Measurements from ENCODE around the gene PLCB3. TPM values are rescaled to one million over a fixed set of nuclear protein-coding genes. Genes with fewer than 3 reads are reported as not detected.

The PLCB3 gene
- total RNA-seq, 6 donors from 2014 or later = 19.5 to 55.5 (median 30.3) TPM

- H3K27ac ChIP-seq = peak overlapping the region in 2 of 4 donors; percentile 96 to 98
- peaks cover 18 to 26% (median 22%) of the 10 kb centered on the region in 4 donors for H3K4me1 ChIP-seq
- no peaks in the 10 kb centered on the region for H3K27me3 ChIP-seq
- TF ChIP-seq POLR2A (IDR thresholded peaks at IDR 0.05) (no peak), POLR2AphosphoS5 (IDR thresholded peaks at IDR 0.05) (no peak), EP300 (IDR thresholded peaks at IDR 0.05) (no peak), CTCF (IDR thresholded peaks at IDR 0.05) (no peak)
- WGBS, 2 donors = 93% methylated on average over 10 to 15 of the region's 15 CpGs
- H3K36me3 ChIP-seq = peaks cover 4 to 58% (median 52%) of the 10 kb centered on the region in 4 donors
- no peaks in the 10 kb centered on the region for H3K9me3 ChIP-seq
- DNase-seq (peak in 1 of 2 donors; percentile 52), ATAC-seq (ENCODE audit: low FRiP score in 2 of 2) (no peak)
- H3K4me3 ChIP-seq = no peak overlapping the region
Observed at GRCh38 chr11:64266339-64266738, 15.0 kb downstream of the PLCB3 start.

DNA sequence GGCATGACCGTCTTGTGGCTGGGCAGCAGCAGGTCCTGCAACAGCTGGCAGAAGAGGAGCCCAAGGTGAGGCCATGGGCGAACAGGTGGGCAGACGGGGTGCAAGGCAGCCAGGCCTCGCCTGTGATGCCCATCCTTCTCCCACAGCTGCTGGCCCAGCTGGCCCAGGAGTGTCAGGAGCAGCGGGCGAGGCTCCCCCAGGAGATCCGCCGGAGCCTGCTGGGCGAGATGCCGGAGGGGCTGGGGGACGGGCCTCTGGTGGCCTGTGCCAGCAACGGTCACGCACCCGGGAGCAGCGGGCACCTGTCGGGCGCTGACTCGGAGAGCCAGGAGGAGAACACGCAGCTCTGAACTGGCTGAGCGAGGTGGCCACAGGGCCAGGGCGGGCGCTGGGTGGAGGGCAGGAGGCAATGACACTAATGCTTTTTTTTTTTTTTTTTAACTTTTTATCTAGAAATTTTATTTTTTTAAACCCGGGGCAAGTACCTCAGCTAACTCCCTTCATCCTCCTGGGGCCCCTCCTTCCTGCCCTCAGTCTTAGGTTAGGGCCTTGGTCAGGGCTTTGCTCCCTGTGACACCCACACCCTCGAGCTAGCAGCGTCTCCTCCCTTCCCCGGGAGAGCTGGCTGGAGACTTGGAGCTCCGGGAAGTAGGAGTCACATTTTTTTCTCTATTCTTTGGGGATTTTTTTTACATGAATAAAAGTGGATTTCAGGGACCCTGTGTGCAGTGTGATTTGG lies 16.0 kb downstream of the PLCB3 start:
- Histone ChIP-seq H3K9me3 (no peaks in the 10 kb centered on the region), H3K36me3 (peaks cover 4 to 48% (median 42%) of the 10 kb centered on the region in 4 donors), H3K4me1 (peaks cover 26 to 35% (median 29%) of the 10 kb centered on the region in 4 donors), H3K27ac (peak overlapping the region; percentile 96 to 98 (median 96)), H3K4me3 (no peak overlapping the region), H3K27me3 (no peaks in the 10 kb centered on the region)
- no peak for TF ChIP-seq EP300 (IDR thresholded peaks at IDR 0.05)
- TF ChIP-seq POLR2A (IDR thresholded peaks at IDR 0.05) = no peak
- TF ChIP-seq POLR2AphosphoS5 (IDR thresholded peaks at IDR 0.05) = no peak
- TF ChIP-seq CTCF (IDR thresholded peaks at IDR 0.05) = no peak
- 65 to 77% methylated on average over 17 to 24 of the region's 27 CpGs for WGBS, 2 donors
- peak in 1 of 2 donors; percentile 85 for DNase-seq
- ATAC-seq (ENCODE audit: low FRiP score in 2 of 2) = no peak

DNA sequence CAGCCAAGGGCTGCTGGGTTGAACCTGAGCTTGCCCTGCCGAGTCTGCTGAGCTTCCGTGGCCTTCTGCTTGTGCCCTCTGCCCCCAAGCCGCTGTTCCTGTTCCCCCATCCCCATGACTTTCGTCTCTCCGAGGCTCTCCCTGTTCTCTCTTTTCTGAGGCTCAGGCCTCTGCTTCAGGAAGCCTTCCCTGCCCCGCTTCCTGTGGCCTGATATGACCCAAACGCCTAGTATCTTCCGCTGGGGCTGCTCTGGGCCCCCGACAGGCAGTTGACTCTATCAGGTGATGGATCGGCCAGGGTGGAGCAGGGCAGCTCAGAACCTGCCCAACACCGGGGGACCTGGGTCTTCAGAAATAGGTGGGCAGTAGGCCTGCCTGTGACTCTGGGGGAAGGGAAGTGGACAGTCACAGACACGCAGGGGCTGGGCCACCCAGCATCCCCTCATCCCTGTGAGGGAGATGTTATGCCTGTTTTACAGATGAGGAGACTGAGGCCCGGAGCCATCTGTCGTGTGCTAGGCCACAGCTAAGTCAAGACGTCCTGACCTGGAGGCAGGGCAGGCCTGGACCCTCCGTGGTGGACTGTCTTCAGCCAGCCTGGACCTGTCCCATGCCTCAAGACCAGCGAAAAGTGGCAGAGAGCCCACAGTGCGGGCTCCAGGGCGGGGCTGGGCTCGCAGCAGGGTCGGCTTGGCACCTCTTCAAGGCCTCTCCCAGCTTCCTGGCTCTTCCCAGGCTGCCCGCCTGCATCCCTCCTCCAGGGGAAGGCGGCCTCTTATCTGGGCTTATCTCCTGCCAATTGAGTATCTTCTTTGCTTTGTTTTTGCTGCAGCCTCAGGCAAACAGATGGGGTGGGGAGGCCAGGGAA lies 16.9 kb downstream of the PLCB3 start:
- DNase-seq (peak; percentile 51 to 87), ATAC-seq (ENCODE audit: low FRiP score in 2 of 2) (no peak)
- 25 to 52% methylated on average over 12 to 22 of the region's 23 CpGs for WGBS, 2 donors
- peak overlapping the region; percentile 96 to 98 (median 96) for H3K27ac ChIP-seq
- H3K36me3 ChIP-seq = peaks cover 1 to 39% (median 33%) of the 10 kb centered on the region in 4 donors
- no peaks in the 10 kb centered on the region for H3K27me3 ChIP-seq
- peaks cover 29 to 38% (median 33%) of the 10 kb centered on the region in 4 donors for H3K4me1 ChIP-seq
- TF ChIP-seq POLR2A (IDR thresholded peaks at IDR 0.05) = no peak
- TF ChIP-seq EP300 (IDR thresholded peaks at IDR 0.05) = no peak
- no peak for TF ChIP-seq POLR2AphosphoS5 (IDR thresholded peaks at IDR 0.05)
- peak in 2 of 6 experiments; percentile 5 to 28 for TF ChIP-seq CTCF (IDR thresholded peaks at IDR 0.05)
- no peaks in the 10 kb centered on the region for H3K9me3 ChIP-seq
- H3K4me3 ChIP-seq = peak overlapping the region in 3 of 4 donors; percentile 75 to 92 (median 78)

DNA sequence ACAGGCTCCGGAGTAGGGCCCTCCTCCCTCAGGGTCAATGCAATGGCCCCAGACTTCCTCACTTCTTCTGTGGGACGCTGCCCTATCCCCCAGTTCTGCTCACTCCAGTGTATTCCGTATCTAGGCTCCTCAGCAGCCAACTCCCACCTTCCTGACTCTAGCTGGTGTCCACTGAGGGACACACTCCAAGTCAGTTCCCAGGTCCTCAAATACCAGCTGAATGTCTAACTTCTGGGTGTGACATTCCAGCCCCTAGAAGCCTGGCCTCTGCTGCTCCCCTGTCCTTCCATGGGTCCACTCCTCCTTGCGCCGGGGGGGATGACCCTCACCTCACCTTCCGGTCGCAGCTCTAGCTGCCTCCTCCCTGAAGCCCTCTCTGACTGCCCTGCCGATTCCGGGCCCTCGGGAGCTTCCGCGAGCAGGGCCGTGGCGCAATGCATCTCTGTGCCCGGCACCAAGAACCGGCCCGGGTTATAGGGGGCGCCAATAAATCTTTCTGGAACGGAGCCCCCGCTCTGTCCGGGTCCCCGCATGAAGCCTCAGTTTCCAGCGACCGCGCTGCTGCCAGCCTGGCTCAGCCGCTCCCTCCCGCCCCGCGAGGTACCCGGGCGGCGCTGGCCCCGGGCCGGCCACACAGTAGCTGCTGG lies 17.7 kb downstream of the PLCB3 start:
- Histone ChIP-seq H3K27ac (peak overlapping the region; percentile 96 to 98 (median 96)), H3K9me3 (no peaks in the 10 kb centered on the region), H3K36me3 (peaks cover 0 to 32% (median 25%) of the 10 kb centered on the region in 4 donors), H3K4me3 (peak overlapping the region; percentile 75 to 92 (median 80)), H3K4me1 (peaks cover 29 to 39% (median 34%) of the 10 kb centered on the region in 4 donors), H3K27me3 (no peaks in the 10 kb centered on the region)
- TF ChIP-seq POLR2A (IDR thresholded peaks at IDR 0.05) (no peak), POLR2AphosphoS5 (IDR thresholded peaks at IDR 0.05) (peak in 1 of 2 donors; percentile 26), EP300 (IDR thresholded peaks at IDR 0.05) (no peak), CTCF (IDR thresholded peaks at IDR 0.05) (no peak)
- peak in 1 of 2 donors; percentile 70 for DNase-seq
- ATAC-seq (ENCODE audit: low FRiP score in 2 of 2) = peak; percentile 0 to 42
- 2 to 3% methylated on average over 20 to 27 of the region's 34 CpGs for WGBS, 2 donors

All from upper lobe of left lung (tissue), 6 donors.